ENCODE data around the gene ZNF396. TPM values are rescaled to one million over a fixed set of nuclear protein-coding genes. Genes with fewer than 3 reads are reported as not detected.

The ZNF396 gene
- polyA plus RNA-seq, 3 donors = 1.0 to 1.9 (median 1.1) TPM

- H3K4me3 ChIP-seq (replicated peaks in 1 of 3; ENCODE audit: low read depth in 2 of 3, low read length in 3 of 3) = no peak overlapping the region
- H3K27me3 ChIP-seq (ENCODE audit: control insufficient read depth in 2 of 2, insufficient read depth in 2 of 2, low read length in 2 of 2) = peaks cover 0 to 2% of the 10 kb centered on the region in 2 donors
- Mint-ChIP-seq H3K4me1 (peaks cover 7% of the 10 kb centered on the region), H3K4me3 (no peak overlapping the region), H3K36me3 (no peaks in the 10 kb centered on the region), H3K9me3 (peaks cover 0 to under 1% (median 0%) of the 10 kb centered on the region in 7 donors), H3K27ac (peak overlapping the region in 1 of 7 donors; percentile 15), H3K27me3 (ENCODE audit: low read depth in 3 of 3) (peaks cover 0 to 4% (median 2%) of the 10 kb centered on the region in 3 donors)
- no peak overlapping the region for H3K9ac ChIP-seq (ENCODE audit: insufficient read depth, low read length, poor library complexity, severe bottlenecking)
- H3K36me3 ChIP-seq (replicated peaks in 1 of 2; ENCODE audit: control insufficient read depth in 1 of 2, insufficient read depth in 2 of 2, low read length in 2 of 2) = no peaks in the 10 kb centered on the region
- WGBS (ENCODE audit: insufficient coverage) = 61% methylated on average over 2 of the region's 7 CpGs
- DNase-seq = peak; percentile 69 to 75 (median 69)
- H3K27ac ChIP-seq (ENCODE audit: low read depth in 1 of 2, low read length in 2 of 2) = no peak overlapping the region
- H3K9me3 ChIP-seq (replicated peaks in 1 of 2; ENCODE audit: control insufficient read depth in 1 of 2, insufficient read depth in 1 of 2, low read length in 2 of 2) = no peaks in the 10 kb centered on the region
- TF ChIP-seq, protein P1, sequence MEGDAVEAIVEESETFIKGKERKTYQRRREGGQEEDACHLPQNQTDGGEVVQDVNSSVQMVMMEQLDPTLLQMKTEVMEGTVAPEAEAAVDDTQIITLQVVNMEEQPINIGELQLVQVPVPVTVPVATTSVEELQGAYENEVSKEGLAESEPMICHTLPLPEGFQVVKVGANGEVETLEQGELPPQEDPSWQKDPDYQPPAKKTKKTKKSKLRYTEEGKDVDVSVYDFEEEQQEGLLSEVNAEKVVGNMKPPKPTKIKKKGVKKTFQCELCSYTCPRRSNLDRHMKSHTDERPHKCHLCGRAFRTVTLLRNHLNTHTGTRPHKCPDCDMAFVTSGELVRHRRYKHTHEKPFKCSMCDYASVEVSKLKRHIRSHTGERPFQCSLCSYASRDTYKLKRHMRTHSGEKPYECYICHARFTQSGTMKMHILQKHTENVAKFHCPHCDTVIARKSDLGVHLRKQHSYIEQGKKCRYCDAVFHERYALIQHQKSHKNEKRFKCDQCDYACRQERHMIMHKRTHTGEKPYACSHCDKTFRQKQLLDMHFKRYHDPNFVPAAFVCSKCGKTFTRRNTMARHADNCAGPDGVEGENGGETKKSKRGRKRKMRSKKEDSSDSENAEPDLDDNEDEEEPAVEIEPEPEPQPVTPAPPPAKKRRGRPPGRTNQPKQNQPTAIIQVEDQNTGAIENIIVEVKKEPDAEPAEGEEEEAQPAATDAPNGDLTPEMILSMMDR (IDR thresholded peaks at IDR 0.05) = peak; percentile 98
- H3K79me2 ChIP-seq (ENCODE audit: insufficient read depth, low read length) = no peaks in the 10 kb centered on the region
- intact Hi-C loops (cut with micrococcal nuclease) = loop anchor here in 1 of 2 donors (5.0 kb wide), 1 partner anchor 566 kb away; no protein-coding TSS in a partner anchor
- H4K20me1 ChIP-seq (ENCODE audit: insufficient read depth, low read length) = no peaks in the 10 kb centered on the region
- no peaks in the 10 kb centered on the region for H3K4me1 ChIP-seq (ENCODE audit: control insufficient read depth in 1 of 2, insufficient read depth in 2 of 2, low read length in 2 of 2)
- H3K4me2 ChIP-seq (replicated peaks; ENCODE audit: extremely low read depth, low read length, poor library complexity, severe bottlenecking) = no peak overlapping the region
- no peak overlapping the region for H2AFZ ChIP-seq (ENCODE audit: insufficient read depth, low read depth, low read length, poor library complexity, severe bottlenecking)
Observed at GRCh38 chr18:35386600-35387100, 9.5 kb upstream of the ZNF396 start.

DNA sequence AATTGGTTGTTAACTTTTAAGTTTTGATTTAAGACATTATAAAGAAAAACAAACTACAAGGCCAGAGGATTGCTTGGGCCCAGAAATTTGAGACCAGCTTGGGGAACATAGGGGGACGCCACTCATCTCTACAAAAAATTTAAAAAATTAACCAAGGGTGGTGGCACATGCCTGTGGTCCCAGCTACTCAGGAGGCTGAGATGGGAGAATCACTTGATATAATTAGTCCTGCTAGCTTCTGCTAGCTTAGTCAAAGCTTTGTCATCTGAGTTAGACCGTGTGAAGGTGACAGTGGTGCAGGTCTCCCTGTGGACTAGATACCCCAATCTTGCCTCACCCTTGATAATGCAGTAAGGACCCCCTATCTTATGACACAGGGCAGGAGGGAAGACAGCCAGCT lies 6.0 kb upstream of the ZNF396 start:
- Histone ChIP-seq H3K4me2 (replicated peaks; ENCODE audit: extremely low read depth, low read length, poor library complexity, severe bottlenecking) (no peak overlapping the region), H3K9ac (ENCODE audit: insufficient read depth, low read length, poor library complexity, severe bottlenecking) (no peak overlapping the region), H3K79me2 (ENCODE audit: insufficient read depth, low read length) (no peaks in the 10 kb centered on the region), H3K4me1 (ENCODE audit: control insufficient read depth in 1 of 2, insufficient read depth in 2 of 2, low read length in 2 of 2) (no peaks in the 10 kb centered on the region), H3K36me3 (replicated peaks in 1 of 2; ENCODE audit: control insufficient read depth in 1 of 2, insufficient read depth in 2 of 2, low read length in 2 of 2) (no peaks in the 10 kb centered on the region), H3K27me3 (ENCODE audit: control insufficient read depth in 2 of 2, insufficient read depth in 2 of 2, low read length in 2 of 2) (no peaks in the 10 kb centered on the region), H3K4me3 (replicated peaks in 1 of 3; ENCODE audit: low read depth in 2 of 3, low read length in 3 of 3) (no peak overlapping the region), H4K20me1 (ENCODE audit: insufficient read depth, low read length) (no peaks in the 10 kb centered on the region), H3K9me3 (replicated peaks in 1 of 2; ENCODE audit: control insufficient read depth in 1 of 2, insufficient read depth in 1 of 2, low read length in 2 of 2) (no peaks in the 10 kb centered on the region), H2AFZ (ENCODE audit: insufficient read depth, low read depth, low read length, poor library complexity, severe bottlenecking) (no peak overlapping the region), H3K27ac (ENCODE audit: low read depth in 1 of 2, low read length in 2 of 2) (no peak overlapping the region)
- 100% methylated on average over 1 of the region's 2 CpGs for WGBS (ENCODE audit: insufficient coverage)
- no peak overlapping the region for H3K27ac Mint-ChIP-seq
- H3K4me3 Mint-ChIP-seq = no peak overlapping the region
- intact Hi-C loops (cut with micrococcal nuclease) = no loop called here
- peaks cover 0 to 4% (median 0%) of the 10 kb centered on the region in 7 donors for H3K9me3 Mint-ChIP-seq
- no peak for DNase-seq
- peaks cover 2 to 3% (median 3%) of the 10 kb centered on the region in 3 donors for H3K27me3 Mint-ChIP-seq (ENCODE audit: low read depth in 3 of 3)
- H3K4me1 Mint-ChIP-seq = peaks cover 8% of the 10 kb centered on the region
- TF ChIP-seq, protein P1 (IDR thresholded peaks at IDR 0.05) = no peak
- H3K36me3 Mint-ChIP-seq = no peaks in the 10 kb centered on the region

Measured in CD14-positive monocyte (primary cell).